OCI-LY7 (cell line): ENCODE measurements around the gene ABCA5. TPM values are rescaled to one million over a fixed set of nuclear protein-coding genes. Genes with fewer than 3 reads are reported as not detected.
A peak's percentile ranks its signal among the peaks of the same experiment; 100 is the strongest.

ENCODE experiments used
- BruUV-seq: library from RNA; stranded (reverse); fragments of 400-500 nt; replicated peaks from 2 replicates; lab custom pipeline; 2021; lab: Mats Ljungman, UMichigan
- CTCF ChIA-PET: fragments of 300-600 bp; sonication (Branson Sonifier 250); formaldehyde crosslinking; loops from one replicate; lab custom pipeline; 2022; ENCODE audit warnings: antibody characterized with exemption; ENCODE audit not compliant: unreplicated experiment; lab: Charles Lee
- POLR2A ChIA-PET: fragments of 300-600 bp; sonication (Branson Sonifier 250); formaldehyde crosslinking; loops from one replicate; lab custom pipeline; 2022; ENCODE audit warnings: antibody characterized with exemption; lab: Charles Lee
- DNase-seq: peaks from one replicate; pipeline ENCODE4 v3.0.0-alpha.2; 2015; ENCODE audit warnings: low spot score
- H2AFZ ChIP-seq: fragments of 200-600 bp; sonication (generic), shearing (Covaris generic); 2 replicates; pipeline ENCODE4 v1.6.1; 2014; ENCODE audit warnings: mild to moderate bottlenecking, antibody characterized with exemption, low read length, moderate library complexity
- H3K27ac ChIP-seq: fragments of 200-600 bp; sonication (generic); 2 replicates; pipeline ENCODE4 v1.5.1; 2014; ENCODE audit warnings: mixed run types, low read depth, mild to moderate bottlenecking, moderate library complexity, low read length, inconsistent platforms; ENCODE audit not compliant: poor library complexity, severe bottlenecking
- H3K36me3 ChIP-seq: fragments of 200-600 bp; sonication (generic); 2 replicates; pipeline ENCODE4 v1.6.1; 2014; ENCODE audit warnings: mild to moderate bottlenecking, antibody characterized with exemption, low read length, moderate library complexity, mixed read lengths; ENCODE audit not compliant: insufficient read depth
- H3K4me1 ChIP-seq: fragments of 200-600 bp; sonication (generic); 2 replicates; pipeline ENCODE4 v1.5.1; 2014; ENCODE audit warnings: mild to moderate bottlenecking, low read length; ENCODE audit not compliant: insufficient read depth, poor library complexity, severe bottlenecking
- H3K4me2 ChIP-seq: fragments of 200-600 bp; sonication (generic); 2 replicates; pipeline ENCODE4 v1.6.1; 2014; ENCODE audit warnings: mild to moderate bottlenecking, low read length
- H3K4me3 ChIP-seq: fragments of 200-600 bp; sonication (generic); 2 replicates; pipeline ENCODE4 v1.5.1; 2014; ENCODE audit warnings: mild to moderate bottlenecking, low read depth, low read length; ENCODE audit not compliant: poor library complexity, severe bottlenecking
- H3K79me2 ChIP-seq: fragments of 200-600 bp; sonication (generic); 2 replicates; pipeline ENCODE4 v1.6.1; 2016; ENCODE audit warnings: low read depth, mild to moderate bottlenecking, low read length, moderate library complexity, mixed read lengths; ENCODE audit not compliant: insufficient read depth
- H3K9me2 ChIP-seq: fragments of 200-600 bp; sonication (generic); 2 replicates; pipeline ENCODE4 v1.6.1; 2016; ENCODE audit warnings: mild to moderate bottlenecking, low read length, mixed read lengths; ENCODE audit not compliant: insufficient read depth
- H3K9me3 ChIP-seq: fragments of 200-600 bp; sonication (generic); 2 replicates; pipeline ENCODE4 v1.6.1; 2014; ENCODE audit warnings: mild to moderate bottlenecking, mixed run types, low read length, mixed read lengths
- H4K20me1 ChIP-seq: fragments of 200-600 bp; sonication (generic); 2 replicates; pipeline ENCODE4 v1.6.1; 2014; ENCODE audit warnings: mild to moderate bottlenecking, antibody characterized with exemption, low read length, moderate library complexity, mixed read lengths; ENCODE audit not compliant: insufficient read depth
- EZH2phosphoT487 ChIP-seq: fragments of 200-600 bp; sonication (generic); IDR thresholded peaks from 2 replicates; pipeline ENCODE4 v1.6.1; 2018; ENCODE audit warnings: low read depth, borderline replicate concordance, mild to moderate bottlenecking, mixed run types, antibody characterized with exemption, low read length, moderate library complexity, mixed read lengths
- intact Hi-C: fragments of 100-400 bp; cut with micrococcal nuclease; formaldehyde crosslinking; loops from one replicate; pipeline ENCODE4 v1.10.0; 2022; ENCODE audit not compliant: unreplicated experiment
- total RNA-seq, 2 experiments: library from RNA; depleted of rRNA in 1 of 2; stranded (reverse); fragments of >200 nt in 1 of 2; shearing (Covaris generic) in 1 of 2; gene quantifications; 2 replicates each; pipeline ENCODE4 v1.2.3, GENCODE V29; 2014 to 2022
- TF ChIP-seq, protein P1 (sequence below): fragments of 200-600 bp; sonication (generic); conservative IDR thresholded peaks from 2 replicates; pipeline ENCODE4 v1.5.1; 2014; ENCODE audit warnings: mild to moderate bottlenecking, antibody characterized with exemption, low read length, moderate library complexity, mixed read lengths

Gene ABCA5
- total RNA-seq, 2 experiments from 2014 or later, result 14.7 to 25.3 TPM

DNA sequence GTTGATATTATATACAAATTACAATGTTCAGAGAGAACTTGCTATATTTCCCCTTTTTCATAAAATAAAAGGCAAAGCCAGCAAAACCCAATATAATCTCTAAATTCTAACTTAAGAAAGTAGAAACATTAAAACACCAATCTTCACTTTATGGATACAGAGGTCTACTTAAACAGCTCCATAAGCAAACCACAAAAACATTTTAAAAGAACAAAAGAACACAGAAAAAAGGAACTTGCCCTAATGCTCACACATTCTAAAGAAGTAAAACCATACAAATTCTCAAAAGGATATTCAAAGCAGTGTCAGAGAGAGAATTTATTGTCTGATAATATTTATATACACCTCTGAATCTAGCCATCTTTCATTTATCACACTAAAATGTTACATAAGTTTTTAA lies 98.9 kb downstream of the ABCA5 start:
- no peaks in the 10 kb centered on the region for H3K9me2 ChIP-seq
- H4K20me1 ChIP-seq, result no peaks in the 10 kb centered on the region
- peak overlapping the region; percentile 31 for H3K4me2 ChIP-seq
- BruUV-seq, result no TSS peak
- H2AFZ ChIP-seq, result peak overlapping the region; percentile 74
- H3K9me3 ChIP-seq, result peaks cover 11% of the 10 kb centered on the region
- POLR2A ChIA-PET, result interaction anchor here (0.7 kb wide), 1 partner anchor 291 kb away, joined by 3 read pairs; no protein-coding TSS in a partner anchor
- intact Hi-C loops, result no loop called here
- H3K4me1 ChIP-seq, result peaks cover 25% of the 10 kb centered on the region
- no peaks in the 10 kb centered on the region for H3K36me3 ChIP-seq
- H3K79me2 ChIP-seq, result no peaks in the 10 kb centered on the region
- peak overlapping the region; percentile 10 for H3K27ac ChIP-seq
- no peak for DNase-seq
- no peak for TF ChIP-seq EZH2phosphoT487
- TF ChIP-seq, protein P1, sequence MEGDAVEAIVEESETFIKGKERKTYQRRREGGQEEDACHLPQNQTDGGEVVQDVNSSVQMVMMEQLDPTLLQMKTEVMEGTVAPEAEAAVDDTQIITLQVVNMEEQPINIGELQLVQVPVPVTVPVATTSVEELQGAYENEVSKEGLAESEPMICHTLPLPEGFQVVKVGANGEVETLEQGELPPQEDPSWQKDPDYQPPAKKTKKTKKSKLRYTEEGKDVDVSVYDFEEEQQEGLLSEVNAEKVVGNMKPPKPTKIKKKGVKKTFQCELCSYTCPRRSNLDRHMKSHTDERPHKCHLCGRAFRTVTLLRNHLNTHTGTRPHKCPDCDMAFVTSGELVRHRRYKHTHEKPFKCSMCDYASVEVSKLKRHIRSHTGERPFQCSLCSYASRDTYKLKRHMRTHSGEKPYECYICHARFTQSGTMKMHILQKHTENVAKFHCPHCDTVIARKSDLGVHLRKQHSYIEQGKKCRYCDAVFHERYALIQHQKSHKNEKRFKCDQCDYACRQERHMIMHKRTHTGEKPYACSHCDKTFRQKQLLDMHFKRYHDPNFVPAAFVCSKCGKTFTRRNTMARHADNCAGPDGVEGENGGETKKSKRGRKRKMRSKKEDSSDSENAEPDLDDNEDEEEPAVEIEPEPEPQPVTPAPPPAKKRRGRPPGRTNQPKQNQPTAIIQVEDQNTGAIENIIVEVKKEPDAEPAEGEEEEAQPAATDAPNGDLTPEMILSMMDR, result no peak
- CTCF ChIA-PET, result no interaction called here
- H3K4me3 ChIP-seq, result peak overlapping the region; percentile 5

DNA sequence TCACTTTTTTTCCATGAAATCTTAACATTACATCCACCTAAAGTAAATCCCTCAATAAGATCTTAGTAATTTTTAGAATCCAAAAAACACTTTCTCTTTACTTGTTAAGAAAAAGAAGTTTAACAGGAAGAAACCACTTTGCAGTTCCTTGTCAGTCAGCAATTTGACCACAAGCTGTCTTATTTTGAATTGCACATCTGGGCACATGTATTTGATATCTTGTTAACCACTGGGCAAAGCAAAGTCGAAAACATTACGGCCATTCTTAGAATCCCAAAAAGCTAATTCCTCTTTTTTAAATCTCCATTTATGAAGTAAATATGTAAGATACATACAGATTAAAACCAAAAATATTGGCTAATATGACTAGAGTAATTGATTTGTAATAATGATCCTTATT lies 99.4 kb downstream of the ABCA5 start:
- Histone ChIP-seq H3K27ac (peak overlapping the region; percentile 10), H3K9me3 (peaks cover 6% of the 10 kb centered on the region), H3K79me2 (no peaks in the 10 kb centered on the region), H3K4me3 (peak overlapping the region; percentile 5), H3K9me2 (no peaks in the 10 kb centered on the region), H3K4me1 (peaks cover 29% of the 10 kb centered on the region), H2AFZ (peak overlapping the region; percentile 74), H4K20me1 (no peaks in the 10 kb centered on the region), H3K4me2 (peak overlapping the region; percentile 31), H3K36me3 (no peaks in the 10 kb centered on the region)
- TF ChIP-seq, protein P1, result no peak
- TF ChIP-seq EZH2phosphoT487, result no peak
- no TSS peak for BruUV-seq
- ChIA-PET CTCF (no interaction called here), POLR2A (interaction anchor here (0.5 to 0.7 kb wide), 2 partner anchors 235 to 291 kb away, joined by 3 to 4 read pairs; no protein-coding TSS in a partner anchor)
- intact Hi-C loops, result no loop called here
- DNase-seq, result peak; percentile 51

DNA sequence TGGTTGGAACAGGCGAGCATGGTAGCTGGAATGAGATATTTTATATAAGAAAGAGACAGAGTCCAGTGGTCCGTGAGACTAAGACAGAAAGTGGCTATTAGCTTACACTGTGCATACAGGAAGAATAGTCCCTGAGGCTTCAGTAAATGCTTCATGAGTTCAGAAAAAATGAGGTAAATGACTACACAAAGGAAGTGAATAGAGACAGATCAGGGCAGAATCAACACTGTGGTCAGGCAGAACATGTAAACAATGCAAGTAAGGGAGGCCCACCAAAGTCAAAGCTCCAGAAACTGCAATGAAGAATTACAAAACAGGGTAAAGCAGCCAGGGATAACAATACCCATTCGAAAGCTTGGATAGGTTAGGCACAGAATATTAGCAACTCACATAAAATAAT lies 103.1 kb downstream of the ABCA5 start:
- peak overlapping the region; percentile 64 for H2AFZ ChIP-seq
- H3K79me2 ChIP-seq, result no peaks in the 10 kb centered on the region
- ChIA-PET CTCF (no interaction called here), POLR2A (interaction anchor here (0.9 to 1.5 kb wide), 8 partner anchors 10 to 131 kb away, joined by 3 to 4 read pairs (median 3); no protein-coding TSS in a partner anchor)
- intact Hi-C loops, result no loop called here
- no TSS peak for BruUV-seq
- no peaks in the 10 kb centered on the region for H3K9me3 ChIP-seq
- H3K27ac ChIP-seq, result no peak overlapping the region
- no peaks in the 10 kb centered on the region for H3K36me3 ChIP-seq
- TF ChIP-seq, protein P1, result no peak
- TF ChIP-seq EZH2phosphoT487, result no peak
- no peaks in the 10 kb centered on the region for H4K20me1 ChIP-seq
- H3K9me2 ChIP-seq, result no peaks in the 10 kb centered on the region
- peak; percentile 19 for DNase-seq
- H3K4me2 ChIP-seq, result peak overlapping the region; percentile 27
- H3K4me1 ChIP-seq, result peaks cover 29% of the 10 kb centered on the region
- H3K4me3 ChIP-seq, result no peak overlapping the region
